Lung (tissue), 12 donors: Measurements from ENCODE around the gene TCEA2. TPM values are rescaled to one million over a fixed set of nuclear protein-coding genes. Genes with fewer than 3 reads are reported as not detected.

Experiments used
- ATAC-seq: fragments of 200-7000 bp; cut with Tn5 transposase; one replicate; pipeline ENCODE4 v1.9.1; 2020; ENCODE audit warnings: moderate number of reproducible peaks; ENCODE audit not compliant: insufficient read depth, low FRiP score
- DNase-seq, 3 donors: peaks; one replicate each; pipeline ENCODE4 v3.0.0-alpha.2; 2013 to 2017
- H3K27ac ChIP-seq, 2 donors: one replicate each; pipeline ENCODE4 v1.5.1; 2013; ENCODE audit warnings: mild to moderate bottlenecking in 2 of 2, moderate library complexity in 2 of 2, control low read depth in 1 of 2, inconsistent platforms in 1 of 2, low read depth in 1 of 2, low read length in 1 of 2
- H3K27me3 ChIP-seq, 3 donors: one replicate each; pipeline ENCODE4 v1.5.1; 2013; ENCODE audit warnings: low read length in 2 of 3; ENCODE audit not compliant: control insufficient read depth in 3 of 3, insufficient read depth in 3 of 3
- H3K36me3 ChIP-seq, 4 donors: one replicate each; pipeline ENCODE4 v1.5.1; 2013; ENCODE audit warnings: low read length in 4 of 4, mild to moderate bottlenecking in 1 of 4, moderate library complexity in 1 of 4; ENCODE audit not compliant: control insufficient read depth in 4 of 4, insufficient read depth in 4 of 4
- H3K4me1 ChIP-seq, 5 donors: one replicate each; pipeline ENCODE4 v1.5.1; 2013; ENCODE audit warnings: low read length in 5 of 5, mild to moderate bottlenecking in 2 of 5, moderate library complexity in 1 of 5; ENCODE audit not compliant: control insufficient read depth in 5 of 5, insufficient read depth in 5 of 5
- H3K4me3 ChIP-seq: one replicate; pipeline ENCODE4 v1.5.1; 2013; ENCODE audit warnings: mild to moderate bottlenecking, control low read depth, moderate library complexity
- H3K9ac ChIP-seq, 2 donors: one replicate each; pipeline ENCODE4 v1.5.1; 2013; ENCODE audit warnings: low read length in 2 of 2, control low read depth in 1 of 2; ENCODE audit not compliant: insufficient read depth in 1 of 2
- H3K9me3 ChIP-seq, 4 donors: one replicate each; pipeline ENCODE4 v1.5.1; 2013; ENCODE audit warnings: low read length in 3 of 4, mild to moderate bottlenecking in 1 of 4, moderate library complexity in 1 of 4; ENCODE audit not compliant: control insufficient read depth in 4 of 4, insufficient read depth in 3 of 4
- WGBS, 2 donors: extraction: QIAGEN DNeasy Blood & Tissue Kit; methylation state at CpG; one replicate each; pipeline ENCODE4 v1.1.7; 2013; 5-methylcytosine and 5-hydroxymethylcytosine counted together
- polyA plus RNA-seq, 2 donors: library from polyadenylated mRNA; stranded (reverse); fragments of 200-250 nt; gene quantifications; one replicate each; pipeline ENCODE4 v1.2.1, GENCODE V29; 2013
- total RNA-seq, 2 donors: library from RNA; depleted of rRNA in 1 of 2; stranded (reverse); fragments of >200 nt in 1 of 2; gene quantifications; one replicate each; pipeline ENCODE4 v1.2.1, GENCODE V29; 2014 to 2021
- TF ChIP-seq, protein P1 (sequence below): IDR thresholded peaks from 2 replicates; pipeline ENCODE4 v1.5.1; 2012; ENCODE audit warnings: mild to moderate bottlenecking; ENCODE audit errors: control extremely low read depth, extremely low read depth
- donor health status: control.
- donor health status: control.
- donor health status: Bipolar disorder and iron deficiency.
- donor health status: healthy.
- donor health status: DM: yes; HTN: yes; CAD: no.

Gene TCEA2
- total and polyA plus RNA-seq, 4 donors: 18.3 to 32.9 (median 30.7) TPM

DNA sequence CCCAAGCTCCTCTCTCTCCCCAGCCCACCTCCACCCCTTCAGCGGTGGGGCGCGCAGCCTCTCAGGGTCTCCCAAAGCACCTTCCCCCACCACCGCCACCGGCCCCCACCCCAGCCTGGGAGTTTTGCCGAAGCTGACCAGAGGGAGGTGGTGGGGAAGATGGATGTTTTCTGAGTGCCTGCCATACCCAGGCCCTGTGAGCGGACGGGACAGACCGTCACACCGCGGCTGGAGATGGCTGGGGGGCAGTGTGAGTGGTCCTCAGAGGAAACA is 21.3 kb upstream of the TCEA2 start:
- no peak for ATAC-seq
- H3K27me3 ChIP-seq: peaks cover 0 to 52% (median 27%) of the 10 kb centered on the region in 3 donors

DNA sequence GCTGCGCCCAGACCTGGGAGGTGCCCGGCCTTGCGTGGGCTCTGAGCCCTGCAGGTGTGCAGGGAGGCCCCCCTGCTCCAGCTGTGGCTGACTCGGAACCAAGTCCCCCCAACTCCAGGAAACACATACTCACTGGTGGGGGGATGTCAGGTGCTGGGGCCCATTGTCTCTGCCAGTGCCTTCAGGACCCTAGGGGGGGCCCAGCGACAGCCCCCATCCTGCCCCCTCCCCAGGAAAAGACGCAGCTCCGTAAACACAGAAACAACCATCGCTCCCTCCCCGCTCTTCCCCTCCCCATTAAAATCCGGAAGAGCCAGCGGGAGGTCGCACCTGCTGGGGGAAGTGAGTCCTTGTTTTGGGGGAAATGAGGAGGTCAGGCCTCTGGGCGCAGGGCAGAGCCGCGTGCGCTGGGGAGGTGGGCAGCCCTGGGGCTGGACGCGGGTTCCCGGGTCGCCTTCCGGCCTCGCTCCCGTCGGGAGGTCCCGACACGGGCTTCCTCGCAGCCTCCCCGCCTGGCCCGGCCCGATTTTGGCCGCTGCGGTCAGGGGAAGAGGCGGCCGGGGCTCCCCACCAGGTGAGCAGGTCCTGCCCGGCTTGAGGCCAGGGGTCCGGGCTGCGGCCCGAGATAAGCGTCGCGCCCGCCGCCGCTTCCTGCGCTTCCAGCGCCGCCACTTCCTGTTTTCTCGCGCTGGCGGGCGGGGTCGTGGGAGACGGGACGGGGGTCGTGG is 20.8 kb upstream of the TCEA2 start:
- no peak overlapping the region for H3K9ac ChIP-seq
- H3K4me1 ChIP-seq: peaks cover 0 to 27% (median 13%) of the 10 kb centered on the region in 5 donors
- no peaks in the 10 kb centered on the region for H3K9me3 ChIP-seq
- H3K27ac ChIP-seq: peak overlapping the region; percentile 62 to 68
- no peak for ATAC-seq
- peak in 1 of 3 donors; percentile 50 for DNase-seq
- TF ChIP-seq, protein P1, sequence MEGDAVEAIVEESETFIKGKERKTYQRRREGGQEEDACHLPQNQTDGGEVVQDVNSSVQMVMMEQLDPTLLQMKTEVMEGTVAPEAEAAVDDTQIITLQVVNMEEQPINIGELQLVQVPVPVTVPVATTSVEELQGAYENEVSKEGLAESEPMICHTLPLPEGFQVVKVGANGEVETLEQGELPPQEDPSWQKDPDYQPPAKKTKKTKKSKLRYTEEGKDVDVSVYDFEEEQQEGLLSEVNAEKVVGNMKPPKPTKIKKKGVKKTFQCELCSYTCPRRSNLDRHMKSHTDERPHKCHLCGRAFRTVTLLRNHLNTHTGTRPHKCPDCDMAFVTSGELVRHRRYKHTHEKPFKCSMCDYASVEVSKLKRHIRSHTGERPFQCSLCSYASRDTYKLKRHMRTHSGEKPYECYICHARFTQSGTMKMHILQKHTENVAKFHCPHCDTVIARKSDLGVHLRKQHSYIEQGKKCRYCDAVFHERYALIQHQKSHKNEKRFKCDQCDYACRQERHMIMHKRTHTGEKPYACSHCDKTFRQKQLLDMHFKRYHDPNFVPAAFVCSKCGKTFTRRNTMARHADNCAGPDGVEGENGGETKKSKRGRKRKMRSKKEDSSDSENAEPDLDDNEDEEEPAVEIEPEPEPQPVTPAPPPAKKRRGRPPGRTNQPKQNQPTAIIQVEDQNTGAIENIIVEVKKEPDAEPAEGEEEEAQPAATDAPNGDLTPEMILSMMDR: no peak
- H3K4me3 ChIP-seq: peak overlapping the region; percentile 28
- H3K36me3 ChIP-seq: peaks cover 0 to 3% (median under 1%) of the 10 kb centered on the region in 4 donors
- WGBS, 2 donors: 1 to 2% methylated on average over 44 to 55 of the region's 55 CpGs
- H3K27me3 ChIP-seq: peaks cover 0 to 56% (median 24%) of the 10 kb centered on the region in 3 donors

More for the DNA sequence above, 21.3 kb upstream of the TCEA2 start:
- DNase-seq: no peak
- peak overlapping the region; percentile 62 to 68 for H3K27ac ChIP-seq
- WGBS, 2 donors: 11% methylated on average over 11 of the region's 11 CpGs
- H3K4me1 ChIP-seq: peaks cover 0 to 27% (median 13%) of the 10 kb centered on the region in 5 donors
- no peak overlapping the region for H3K4me3 ChIP-seq
- TF ChIP-seq, protein P1: no peak
- peaks cover 0 to 1% (median 0%) of the 10 kb centered on the region in 4 donors for H3K36me3 ChIP-seq
- H3K9me3 ChIP-seq: no peaks in the 10 kb centered on the region
- H3K9ac ChIP-seq: no peak overlapping the region

DNA sequence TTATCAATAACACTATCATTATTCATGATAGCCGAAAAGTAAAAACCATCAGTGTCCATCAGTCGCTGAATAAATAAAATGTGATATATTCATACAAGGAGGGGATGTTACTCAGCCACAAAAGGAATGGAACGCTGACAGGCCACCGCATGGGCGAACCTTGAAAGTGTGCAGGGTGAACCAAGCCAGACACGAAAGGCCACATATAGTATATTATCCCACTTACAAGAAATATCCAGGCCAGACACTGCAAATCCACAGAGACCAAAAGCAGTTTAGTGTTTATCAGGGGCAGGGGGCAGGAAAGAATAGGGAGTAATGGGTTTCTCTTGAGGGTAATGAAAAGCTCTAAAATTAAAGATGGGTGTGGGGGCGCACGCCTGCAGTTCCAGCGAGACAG is 19.2 kb upstream of the TCEA2 start:
- Histone ChIP-seq H3K9me3 (peaks cover 0 to 3% (median 0%) of the 10 kb centered on the region in 4 donors), H3K27me3 (peaks cover 0 to 54% (median 19%) of the 10 kb centered on the region in 3 donors), H3K4me1 (peaks cover 0 to 37% (median 13%) of the 10 kb centered on the region in 5 donors), H3K9ac (no peak overlapping the region), H3K36me3 (peaks cover 0 to 8% (median 1%) of the 10 kb centered on the region in 4 donors), H3K27ac (no peak overlapping the region), H3K4me3 (no peak overlapping the region)
- TF ChIP-seq, protein P1: no peak
- 81 to 87% methylated on average over 9 of the region's 9 CpGs for WGBS, 2 donors
- ATAC-seq (no peak), DNase-seq (no peak)
